Measurements from ENCODE around the gene ARID1B. TPM values are rescaled to one million over a fixed set of nuclear protein-coding genes. Genes with fewer than 3 reads are reported as not detected.

ARID1B gene
- total and polyA plus RNA-seq, 9 of the 15 experiments (the other 6 are each of a cell fraction or from before 2014, with no cell fraction given): 12.5 to 50.5 (median 25.8) TPM

- H3K4me2 ChIP-seq (ENCODE audit: insufficient read depth, low read length): no peak overlapping the region
- 87% methylated on average over 6 of the region's 6 CpGs for WGBS (ENCODE audit: insufficient coverage, low coverage, missing lambda C conversion rate)
- BruUV-seq (replicated peaks): no TSS peak
- H2AFZ ChIP-seq (ENCODE audit: low read depth, low read length): no peak overlapping the region
- peaks cover 12% of the 10 kb centered on the region; the same call in 1 of the 3 replicates for H3K36me3 ChIP-seq (ENCODE audit: control insufficient read depth, insufficient read depth, low read length)
- TF ChIP-seq MAZ (CRISPR knock-in tag; conservative IDR thresholded peaks at IDR 0.05 in 1 of 2, IDR thresholded peaks at IDR 0.05 in 1 of 2) (no peak), TAL1 (IDR thresholded peaks at IDR 0.05) (no peak), ZNF143 (CRISPR knock-in tag; IDR thresholded peaks at IDR 0.05) (no peak), ZNF592 (IDR thresholded peaks at IDR 0.05) (no peak), SPI1 (IDR thresholded peaks at IDR 0.05; ENCODE audit: borderline replicate concordance, low read depth, low read length) (no peak), ZBTB26 (CRISPR knock-in tag; IDR thresholded peaks at IDR 0.05) (no peak), ATF4 (CRISPR knock-in tag; IDR thresholded peaks at IDR 0.05) (no peak), ZNF518B (CRISPR knock-in tag; IDR thresholded peaks at IDR 0.05) (no peak), RHOXF2B (CRISPR knock-in tag; conservative IDR thresholded peaks at IDR 0.05) (no peak), ZNF121 (CRISPR knock-in tag; conservative IDR thresholded peaks at IDR 0.05) (no peak), EP400 (IDR thresholded peaks at IDR 0.05) (no peak), TAF9B (IDR thresholded peaks at IDR 0.05; ENCODE audit: partially characterized antibody) (no peak)
- H3K9me1 ChIP-seq (ENCODE audit: control insufficient read depth, insufficient read depth, low read length): no peaks in the 10 kb centered on the region
- no peaks in the 10 kb centered on the region for H3K9me3 ChIP-seq (replicated peaks; ENCODE audit: control insufficient read depth, insufficient read depth, low read depth, low read length)
- CTCF ChIA-PET (ENCODE audit: low intra/inter-chr PET ratio): no interaction called here
- in situ Hi-C loops (cut with MboI) (no loop called here), intact Hi-C loops (cut with micrococcal nuclease) (no loop called here)
- H4K20me1 ChIP-seq (replicated peaks; ENCODE audit: control insufficient read depth, insufficient read depth, low read length): no peaks in the 10 kb centered on the region; the same call in 1 of the 2 replicates
- FAIRE-seq: no peak
- H3K79me2 ChIP-seq (ENCODE audit: control insufficient read depth, insufficient read depth, low read length): no peaks in the 10 kb centered on the region
- H3K27me3 ChIP-seq (ENCODE audit: control insufficient read depth in 2 of 2, insufficient read depth in 2 of 2, low read length in 2 of 2): no peaks in the 10 kb centered on the region
- ATAC-seq: no peak
- no peak overlapping the region for H3K27ac ChIP-seq (ENCODE audit: extremely low read depth, low read depth, low read length)
- no peaks in the 10 kb centered on the region for H3K4me1 ChIP-seq (replicated peaks in 1 of 2; ENCODE audit: control insufficient read depth in 2 of 2, insufficient read depth in 2 of 2, low read length in 2 of 2)
- POLR2A ChIA-PET: interaction anchor here (1.0 to 2.3 kb wide), 2 partner anchors 8 to 13 kb away, joined by 4 to 5 read pairs; no protein-coding TSS in a partner anchor
- DNase-seq (ENCODE audit: extremely low read depth in 1 of 4, low spot score in 3 of 4): no peak
- no peak overlapping the region for H3K4me3 ChIP-seq
- no peak overlapping the region for H3K9ac ChIP-seq (ENCODE audit: insufficient read depth in 1 of 2, low read depth in 2 of 2, low read length in 2 of 2)
Observed at GRCh38 chr6:157086632-157087031, 309.5 kb downstream of the ARID1B start.
